AG09309 (cell line): ENCODE measurements around the gene KLHL11.
"Not testable (repeated sequence)": the region's sequence is repeated elsewhere in the genome, so short reads cannot be mapped to it uniquely, and the experiment has no call there.

ENCODE experiments used
- DNase-seq: peaks from one replicate; pipeline ENCODE4 v3.0.0-alpha.2; 2010; ENCODE audit warnings: low read depth
- H3K4me3 ChIP-seq: 2 replicates; pipeline ENCODE4 v1.5.1; 2011; ENCODE audit warnings: mild to moderate bottlenecking, low read depth, low read length, moderate library complexity; ENCODE audit not compliant: control insufficient read depth
- TF ChIP-seq, protein P1 (sequence below): IDR thresholded peaks from 2 replicates; pipeline ENCODE4 v1.5.1; 2011; ENCODE audit warnings: mild to moderate bottlenecking, low read depth, low read length, inconsistent platforms; ENCODE audit not compliant: insufficient read depth, control insufficient read depth; ENCODE audit errors: missing control alignments

The KLHL11 gene

GRCh38 chr17:41865596-41865893, 322 bp upstream of the KLHL11 start:
- DNase-seq = no peak
- H3K4me3 ChIP-seq = peak overlapping the region; percentile 23

GRCh38 chr17:41864498-41864835, 756 bp downstream of the KLHL11 start:
- peak overlapping the region; percentile 83 for H3K4me3 ChIP-seq
- TF ChIP-seq, protein P1, sequence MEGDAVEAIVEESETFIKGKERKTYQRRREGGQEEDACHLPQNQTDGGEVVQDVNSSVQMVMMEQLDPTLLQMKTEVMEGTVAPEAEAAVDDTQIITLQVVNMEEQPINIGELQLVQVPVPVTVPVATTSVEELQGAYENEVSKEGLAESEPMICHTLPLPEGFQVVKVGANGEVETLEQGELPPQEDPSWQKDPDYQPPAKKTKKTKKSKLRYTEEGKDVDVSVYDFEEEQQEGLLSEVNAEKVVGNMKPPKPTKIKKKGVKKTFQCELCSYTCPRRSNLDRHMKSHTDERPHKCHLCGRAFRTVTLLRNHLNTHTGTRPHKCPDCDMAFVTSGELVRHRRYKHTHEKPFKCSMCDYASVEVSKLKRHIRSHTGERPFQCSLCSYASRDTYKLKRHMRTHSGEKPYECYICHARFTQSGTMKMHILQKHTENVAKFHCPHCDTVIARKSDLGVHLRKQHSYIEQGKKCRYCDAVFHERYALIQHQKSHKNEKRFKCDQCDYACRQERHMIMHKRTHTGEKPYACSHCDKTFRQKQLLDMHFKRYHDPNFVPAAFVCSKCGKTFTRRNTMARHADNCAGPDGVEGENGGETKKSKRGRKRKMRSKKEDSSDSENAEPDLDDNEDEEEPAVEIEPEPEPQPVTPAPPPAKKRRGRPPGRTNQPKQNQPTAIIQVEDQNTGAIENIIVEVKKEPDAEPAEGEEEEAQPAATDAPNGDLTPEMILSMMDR = no peak
- DNase-seq = no peak

More at GRCh38 chr17:41865596-41865893, 322 bp upstream of the KLHL11 start:
- TF ChIP-seq, protein P1 = no peak

- peak overlapping the region; percentile 16 for H3K4me3 ChIP-seq
- TF ChIP-seq, protein P1 = no peak
- no peak for DNase-seq
Observed at GRCh38 chr17:41863074-41863848, 2.0 kb downstream of the KLHL11 start.

- TF ChIP-seq, protein P1 = no peak
- DNase-seq = no peak
- no peak overlapping the region for H3K4me3 ChIP-seq
Observed at GRCh38 chr17:41860254-41860931, 4.8 kb downstream of the KLHL11 start.

GRCh38 chr17:41851382-41851781, 13.8 kb downstream of the KLHL11 start:
- not testable (repeated sequence) for H3K4me3 ChIP-seq, DNase-seq

DNA sequence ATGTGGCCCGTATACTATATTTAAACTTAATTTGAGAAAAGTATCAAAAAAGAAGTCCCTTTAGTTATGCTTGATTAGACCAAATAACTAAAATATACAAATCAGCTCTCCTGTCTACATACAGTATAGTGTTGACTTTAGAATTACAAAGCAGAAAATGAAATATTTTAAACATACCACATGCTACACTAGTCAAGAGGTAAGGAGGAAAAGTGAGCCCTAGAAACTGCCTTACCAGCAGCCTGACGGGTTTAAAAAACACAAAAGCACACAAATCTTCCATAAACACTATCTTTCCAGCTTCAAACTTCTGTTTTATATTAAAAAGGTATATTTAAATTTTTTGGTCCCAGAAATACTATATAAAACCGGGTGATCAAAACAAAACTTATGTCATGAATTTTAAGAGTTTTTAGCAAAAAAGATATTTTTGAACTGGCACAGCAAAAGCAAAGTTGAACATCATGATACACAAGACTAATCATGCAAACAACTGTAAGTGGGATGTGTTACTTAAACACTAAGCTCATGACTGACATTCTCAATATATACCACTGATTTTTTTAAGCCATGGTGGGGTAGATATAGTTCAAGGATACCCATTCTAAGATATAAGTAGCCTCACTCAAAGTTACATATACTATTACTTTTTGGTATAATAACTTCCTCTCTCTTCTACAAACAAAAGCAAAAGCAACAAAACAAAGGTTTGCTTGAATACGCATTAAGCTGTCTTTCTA, 15.8 kb downstream of the KLHL11 start:
- no peak overlapping the region for H3K4me3 ChIP-seq
- TF ChIP-seq, protein P1 = no peak

DNA sequence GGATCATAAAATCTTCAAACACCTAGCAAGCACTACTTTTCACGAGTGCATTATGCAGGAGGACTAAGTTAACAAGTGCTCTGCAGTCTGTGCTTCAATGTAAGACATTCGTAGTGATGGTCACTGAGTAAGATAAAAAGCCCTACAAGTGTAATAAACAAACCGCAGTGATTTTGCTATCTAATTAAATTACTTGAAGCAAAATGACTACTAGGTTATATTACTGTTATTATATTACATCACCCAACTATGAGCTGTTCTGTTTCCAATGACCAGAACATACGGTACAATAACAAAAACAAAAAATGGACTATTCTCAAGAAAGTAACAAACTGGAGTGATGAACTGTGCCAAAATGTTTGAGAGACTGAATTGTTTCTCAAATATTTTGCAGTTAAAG, 16.4 kb downstream of the KLHL11 start:
- TF ChIP-seq, protein P1 = no peak
- DNase-seq = no peak

More for the DNA sequence above, 15.8 kb downstream of the KLHL11 start:
- DNase-seq = no peak

More for the DNA sequence above, 16.4 kb downstream of the KLHL11 start:
- no peak overlapping the region for H3K4me3 ChIP-seq
